Stimulated activated CD8-positive, alpha-beta memory T cell treated with anti-CD3 and anti-CD28 coated beads, Interleukin-15, amount 100 ng/mL, for 24 hours (primary cell): ENCODE data around the gene ACTRT2.

Experiments
- DNase-seq: peaks from one replicate; pipeline ENCODE4 v3.0.0-alpha.2; 2020; ENCODE audit warnings: low read depth

ACTRT2 gene

GRCh38 chr1:3033040-3033789 lies 11.9 kb downstream of the ACTRT2 start:
- DNase-seq: no peak

GRCh38 chr1:3033790-3034090 lies 12.5 kb downstream of the ACTRT2 start:
- no peak for DNase-seq

- DNase-seq: no peak
These were observed 12.9 kb downstream of the ACTRT2 start for GRCh38 chr1:3034162-3034561.

- no peak for DNase-seq
These were observed 13.7 kb downstream of the ACTRT2 start for GRCh38 chr1:3034728-3035562.

- DNase-seq: no peak
These were observed 14.5 kb downstream of the ACTRT2 start for GRCh38 chr1:3035563-3036446.

- no peak for DNase-seq
These were observed 15.4 kb downstream of the ACTRT2 start for GRCh38 chr1:3036447-3037280.

- no peak for DNase-seq
These were observed 16.2 kb downstream of the ACTRT2 start for GRCh38 chr1:3037281-3038040.

- DNase-seq: no peak
These were observed 16.9 kb downstream of the ACTRT2 start for GRCh38 chr1:3038113-3038551.

- DNase-seq: no peak
These were observed 17.4 kb downstream of the ACTRT2 start for GRCh38 chr1:3038571-3039181.

GRCh38 chr1:3040004-3040403 lies 18.7 kb downstream of the ACTRT2 start:
- DNase-seq: no peak

- no peak for DNase-seq
These were observed 21.2 kb downstream of the ACTRT2 start for GRCh38 chr1:3042481-3042880.

GRCh38 chr1:3049164-3049563 lies 27.9 kb downstream of the ACTRT2 start:
- no peak for DNase-seq

- no peak for DNase-seq
These were observed 28.6 kb downstream of the ACTRT2 start for GRCh38 chr1:3049905-3050304.

GRCh38 chr1:3050603-3051002 lies 29.3 kb downstream of the ACTRT2 start:
- no peak for DNase-seq

GRCh38 chr1:3051270-3052268 lies 30.3 kb downstream of the ACTRT2 start:
- no peak for DNase-seq

- no peak for DNase-seq
These were observed 31.2 kb downstream of the ACTRT2 start for GRCh38 chr1:3052501-3052900.

- DNase-seq: no peak
These were observed 32.2 kb downstream of the ACTRT2 start for GRCh38 chr1:3053366-3053980.

GRCh38 chr1:3053986-3054385 lies 32.7 kb downstream of the ACTRT2 start:
- no peak for DNase-seq

GRCh38 chr1:3054474-3054873 lies 33.2 kb downstream of the ACTRT2 start:
- DNase-seq: no peak
